ENCODE data around the gene FBXO38.

DNA sequence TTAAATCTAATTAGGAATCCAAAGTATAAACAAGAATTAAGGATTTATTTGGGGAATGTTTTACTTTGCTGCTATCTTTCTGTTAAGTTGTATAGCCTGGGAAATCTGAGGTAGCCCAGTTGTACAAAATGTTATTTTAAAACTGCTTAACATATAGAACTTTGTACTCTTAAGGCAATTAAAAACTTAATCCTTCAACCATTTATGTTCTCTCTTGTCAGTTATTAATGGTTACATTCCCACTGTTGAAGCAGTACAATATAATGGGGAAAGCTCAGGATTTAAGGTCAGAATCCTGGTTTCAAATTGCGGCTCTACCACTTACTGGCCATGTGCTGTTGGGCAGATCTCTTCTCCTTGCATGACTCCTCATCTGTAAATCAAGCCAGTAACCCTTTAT is 32.7 kb downstream of the FBXO38 start:
- TF ChIP-seq CTCF (conservative IDR thresholded peaks at IDR 0.05; ENCODE audit: low read length) (no peak), EZH2phosphoT487 (IDR thresholded peaks at IDR 0.05; ENCODE audit: borderline replicate concordance, low read depth, low read length) (no peak)
